Prostate gland (tissue), 2 donors: ENCODE measurements around the gene PPP1R7. TPM values are rescaled to one million over a fixed set of nuclear protein-coding genes. Genes with fewer than 3 reads are reported as not detected.

ENCODE experiments used
- DNase-seq: peaks from one replicate; pipeline ENCODE4 v3.0.0-alpha.2; 2019; ENCODE audit warnings: low spot score
- H3K27ac ChIP-seq, 2 donors: fragments of 200-600 bp; sonication (generic); 2 replicates each; pipeline ENCODE4 v1.5.1; 2017 to 2019
- H3K27me3 ChIP-seq: fragments of 200-600 bp; sonication (generic); replicated peaks from 2 replicates; pipeline ENCODE4 v1.5.1; 2019; ENCODE audit not compliant: insufficient read depth
- H3K36me3 ChIP-seq, 2 donors: fragments of 200-600 bp; sonication (generic); 1 replicate in 1 of 2; 2 replicates in 1 of 2; pipeline versions ENCODE4 v1.5.1 to v1.8.1; 2017 to 2019
- H3K4me1 ChIP-seq: fragments of 200-600 bp; sonication (generic); replicated peaks from 2 replicates; pipeline ENCODE4 v1.5.1; 2019
- H3K4me3 ChIP-seq, 2 donors: fragments of 200-600 bp; sonication (generic); 2 replicates each; pipeline ENCODE4 v1.5.1; 2017 to 2019
- H3K9me3 ChIP-seq: fragments of 200-600 bp; sonication (generic); 2 replicates; pipeline ENCODE4 v1.5.1; 2017
- POLR2A ChIP-seq: fragments of 450-650 bp; IDR thresholded peaks from one replicate; pipeline ENCODE4 v1.6.1; 2016; ENCODE audit warnings: antibody characterized with exemption, mild to moderate bottlenecking
- POLR2AphosphoS5 ChIP-seq: sonication (generic); formaldehyde crosslinking; IDR thresholded peaks from one replicate; pipeline ENCODE4 v1.6.1; 2017; ENCODE audit warnings: antibody characterized with exemption
- WGBS: methylation state at CpG from one replicate; pipeline ENCODE4 v1.1.5; 2018; 5-methylcytosine and 5-hydroxymethylcytosine counted together
- intact Hi-C: fragments of 100-400 bp; cut with DNase I; formaldehyde crosslinking; loops from one replicate; pipeline ENCODE4 v1.14.2; 2022
- total RNA-seq, 2 donors: library from RNA; depleted of rRNA; stranded (reverse); fragments of >200 nt; gene quantifications; one replicate each; pipeline ENCODE4 v1.1.0, GENCODE V29; 2016
- TF ChIP-seq, protein P1 (sequence below), 4 experiments: fragments of 200-600 bp in 2 of 4; fragments of 450-650 bp in 2 of 4; sonication (generic) in 2 of 4; IDR thresholded peaks; 1 replicate in 3 of 4; 2 replicates in 1 of 4; pipeline ENCODE4 v1.5.1; 2016 to 2019; ENCODE audit warnings: antibody characterized with exemption in 4 of 4, mild to moderate bottlenecking in 2 of 4, moderate library complexity in 2 of 4

PPP1R7 gene
- total RNA-seq, 2 donors from 2014 or later = 50.0 to 91.3 TPM

DNA sequence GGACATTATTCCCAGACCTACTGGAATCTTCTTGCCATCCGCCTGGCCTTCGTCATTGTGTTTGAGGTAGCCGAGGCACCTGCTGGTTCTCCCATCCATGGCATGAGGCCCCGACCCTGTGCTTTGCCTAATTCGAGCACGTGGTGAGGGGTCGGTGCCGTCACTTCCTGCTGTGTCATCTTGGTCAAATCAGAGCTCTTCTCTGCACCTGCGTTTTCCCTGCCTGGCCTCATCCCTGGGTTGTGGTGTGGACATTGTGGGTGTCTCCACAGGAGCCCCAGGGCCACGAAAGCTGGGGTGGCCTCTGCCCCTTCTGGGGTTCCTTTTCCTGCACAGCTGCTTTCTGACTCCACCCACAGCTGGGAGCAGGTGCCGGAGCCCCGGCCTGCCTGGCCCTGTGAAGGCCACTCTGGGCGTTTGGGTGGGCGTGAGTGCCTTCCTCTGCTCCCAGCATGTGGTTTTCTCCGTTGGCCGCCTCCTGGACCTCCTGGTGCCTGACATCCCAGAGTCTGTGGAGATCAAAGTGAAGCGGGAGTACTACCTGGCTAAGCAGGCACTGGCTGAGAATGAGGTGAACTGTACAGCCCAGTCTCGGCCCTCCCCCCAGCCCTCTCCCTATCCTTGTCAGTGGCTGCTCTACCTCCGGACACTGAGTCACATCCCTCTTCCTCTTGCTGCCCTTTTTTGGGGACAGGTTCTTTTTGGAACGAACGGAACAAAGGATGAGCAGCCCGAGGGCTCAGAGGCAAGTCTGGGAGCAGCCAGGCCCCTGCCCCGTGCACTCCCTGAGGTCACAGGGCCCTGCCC is 73.1 kb downstream of the PPP1R7 start:
- Histone ChIP-seq H3K36me3 (peaks cover 0 to 6% of the 10 kb centered on the region in 2 donors), H3K4me3 (no peak overlapping the region), H3K4me1 (peaks cover 2% of the 10 kb centered on the region), H3K27ac (no peak overlapping the region), H3K9me3 (no peaks in the 10 kb centered on the region), H3K27me3 (no peaks in the 10 kb centered on the region)
- intact Hi-C loops = no loop called here
- TF ChIP-seq POLR2A (no peak), POLR2AphosphoS5 (no peak)
- TF ChIP-seq, protein P1, sequence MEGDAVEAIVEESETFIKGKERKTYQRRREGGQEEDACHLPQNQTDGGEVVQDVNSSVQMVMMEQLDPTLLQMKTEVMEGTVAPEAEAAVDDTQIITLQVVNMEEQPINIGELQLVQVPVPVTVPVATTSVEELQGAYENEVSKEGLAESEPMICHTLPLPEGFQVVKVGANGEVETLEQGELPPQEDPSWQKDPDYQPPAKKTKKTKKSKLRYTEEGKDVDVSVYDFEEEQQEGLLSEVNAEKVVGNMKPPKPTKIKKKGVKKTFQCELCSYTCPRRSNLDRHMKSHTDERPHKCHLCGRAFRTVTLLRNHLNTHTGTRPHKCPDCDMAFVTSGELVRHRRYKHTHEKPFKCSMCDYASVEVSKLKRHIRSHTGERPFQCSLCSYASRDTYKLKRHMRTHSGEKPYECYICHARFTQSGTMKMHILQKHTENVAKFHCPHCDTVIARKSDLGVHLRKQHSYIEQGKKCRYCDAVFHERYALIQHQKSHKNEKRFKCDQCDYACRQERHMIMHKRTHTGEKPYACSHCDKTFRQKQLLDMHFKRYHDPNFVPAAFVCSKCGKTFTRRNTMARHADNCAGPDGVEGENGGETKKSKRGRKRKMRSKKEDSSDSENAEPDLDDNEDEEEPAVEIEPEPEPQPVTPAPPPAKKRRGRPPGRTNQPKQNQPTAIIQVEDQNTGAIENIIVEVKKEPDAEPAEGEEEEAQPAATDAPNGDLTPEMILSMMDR (IDR thresholded peaks at IDR 0.05) = no peak
- WGBS = 65% methylated on average over 23 of the region's 23 CpGs
- DNase-seq = no peak

DNA sequence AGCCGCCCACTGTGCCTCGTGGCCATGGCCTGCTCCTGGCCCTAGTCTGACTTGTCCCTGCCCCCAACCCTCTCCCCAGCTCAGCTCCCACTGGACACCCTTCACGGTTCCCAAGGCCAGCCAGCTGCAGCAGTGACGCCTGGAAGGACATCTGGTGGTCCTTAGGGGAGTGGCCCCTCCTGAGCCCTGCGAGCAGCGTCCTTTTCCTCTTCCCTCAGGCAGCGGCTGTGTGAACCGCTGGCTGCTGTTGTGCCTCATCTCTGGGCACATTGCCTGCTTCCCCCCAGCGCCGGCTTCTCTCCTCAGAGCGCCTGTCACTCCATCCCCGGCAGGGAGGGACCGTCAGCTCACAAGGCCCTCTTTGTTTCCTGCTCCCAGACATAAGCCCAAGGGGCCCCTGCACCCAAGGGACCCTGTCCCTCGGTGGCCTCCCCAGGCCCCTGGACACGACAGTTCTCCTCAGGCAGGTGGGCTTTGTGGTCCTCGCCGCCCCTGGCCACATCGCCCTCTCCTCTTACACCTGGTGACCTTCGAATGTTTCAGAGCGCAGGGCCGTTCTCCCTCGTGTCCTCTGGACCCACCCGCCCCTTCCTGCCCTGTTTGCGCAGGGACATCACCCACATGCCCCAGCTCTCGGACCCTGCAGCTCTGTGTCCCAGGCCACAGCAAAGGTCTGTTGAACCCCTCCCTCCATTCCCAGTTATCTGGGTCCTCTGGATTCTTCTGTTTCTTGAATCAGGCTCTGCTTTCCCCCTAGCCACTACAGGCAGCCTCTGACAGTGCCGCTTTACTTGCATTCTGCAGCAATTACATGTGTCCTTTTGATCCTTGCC is 74.0 kb downstream of the PPP1R7 start:
- intact Hi-C loops = no loop called here
- no peaks in the 10 kb centered on the region for H3K9me3 ChIP-seq
- H3K4me3 ChIP-seq = no peak overlapping the region
- H3K36me3 ChIP-seq = peaks cover 3 to 13% of the 10 kb centered on the region in 2 donors
- 44% methylated on average over 26 of the region's 26 CpGs for WGBS
- no peak for TF ChIP-seq POLR2AphosphoS5
- no peak for TF ChIP-seq POLR2A
- TF ChIP-seq, protein P1 (IDR thresholded peaks at IDR 0.05) = no peak
- H3K4me1 ChIP-seq = no peaks in the 10 kb centered on the region
- H3K27ac ChIP-seq = peak overlapping the region in 1 of 2 donors; percentile 8
- DNase-seq = no peak
- H3K27me3 ChIP-seq = no peaks in the 10 kb centered on the region

DNA sequence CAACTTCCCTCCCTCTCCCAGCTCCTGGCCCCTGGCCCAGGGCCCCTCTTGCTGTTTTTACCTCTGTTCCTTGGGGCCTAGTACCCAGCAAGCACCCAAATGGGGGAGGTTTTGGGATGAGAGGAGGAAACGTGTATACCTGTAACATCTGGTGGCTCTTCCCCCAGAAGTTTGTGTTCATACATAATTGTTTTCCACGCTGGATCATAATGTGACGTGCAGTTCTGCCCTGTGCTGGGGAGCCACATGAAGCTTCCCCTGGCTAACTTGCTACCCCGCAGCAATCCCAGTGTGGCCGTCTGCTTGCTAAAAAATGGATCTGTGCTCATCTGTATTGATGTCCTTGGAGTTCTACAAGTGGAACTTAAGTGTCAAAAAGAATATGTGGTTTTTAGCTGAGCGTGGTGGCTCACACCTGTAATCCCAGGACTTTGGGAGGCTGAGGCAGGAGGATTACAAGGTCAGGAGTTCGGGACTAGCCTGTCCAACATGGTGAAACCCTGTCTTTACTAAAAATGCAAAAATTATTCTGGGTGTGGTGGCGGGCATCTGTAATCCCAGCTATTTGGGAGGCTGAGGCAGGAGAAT is 74.7 kb downstream of the PPP1R7 start:
- H3K9me3 ChIP-seq = no peaks in the 10 kb centered on the region
- H3K4me3 ChIP-seq = no peak overlapping the region
- intact Hi-C loops = no loop called here
- no peak for TF ChIP-seq POLR2A
- TF ChIP-seq POLR2AphosphoS5 = no peak
- TF ChIP-seq, protein P1 (IDR thresholded peaks at IDR 0.05) = no peak
- peaks cover 8 to 19% of the 10 kb centered on the region in 2 donors for H3K36me3 ChIP-seq
- WGBS = 85% methylated on average over 8 of the region's 8 CpGs
- H3K27me3 ChIP-seq = no peaks in the 10 kb centered on the region
- H3K4me1 ChIP-seq = no peaks in the 10 kb centered on the region
- DNase-seq = no peak
- H3K27ac ChIP-seq = peak overlapping the region in 1 of 2 donors; percentile 8

DNA sequence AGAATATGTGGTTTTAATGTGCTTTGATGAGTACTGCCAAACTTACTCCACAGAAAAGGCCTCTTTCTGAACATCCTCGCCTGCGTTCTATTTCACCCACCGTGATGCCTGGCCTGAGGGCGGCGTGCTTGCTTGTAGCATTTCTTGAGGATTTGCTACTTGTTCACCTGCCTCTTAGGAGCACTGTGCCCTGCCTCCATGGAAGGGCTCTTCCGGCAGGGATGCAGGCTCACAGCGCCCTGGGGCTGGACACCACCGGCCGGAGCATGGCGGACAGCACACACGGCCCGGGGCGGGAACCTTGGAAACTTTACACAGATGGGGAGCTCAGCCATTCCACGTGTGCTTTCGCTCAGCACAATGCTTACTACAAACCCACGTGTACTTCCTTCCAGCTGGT is 75.3 kb downstream of the PPP1R7 start:
- no peaks in the 10 kb centered on the region for H3K9me3 ChIP-seq
- H3K27ac ChIP-seq = no peak overlapping the region
- intact Hi-C loops = no loop called here
- H3K36me3 ChIP-seq = peaks cover 14 to 25% of the 10 kb centered on the region in 2 donors
- H3K4me3 ChIP-seq = no peak overlapping the region
- WGBS = 86% methylated on average over 16 of the region's 16 CpGs
- no peaks in the 10 kb centered on the region for H3K4me1 ChIP-seq
- no peak for TF ChIP-seq POLR2AphosphoS5
- no peak for TF ChIP-seq POLR2A
- TF ChIP-seq, protein P1 (IDR thresholded peaks at IDR 0.05) = no peak
- H3K27me3 ChIP-seq = no peaks in the 10 kb centered on the region
- no peak for DNase-seq
